GM23248 (cell line): ENCODE measurements around the gene OGFRL1.

Experiments used
- EZH2 ChIP-seq: fragments of 200-600 bp; sonication (generic); IDR thresholded peaks from 2 replicates; pipeline ENCODE4 v1.6.1; 2018; ENCODE audit warnings: antibody characterized with exemption, mild to moderate bottlenecking; ENCODE audit not compliant: insufficient read depth, poor library complexity, severe bottlenecking
- EZH2phosphoT487 ChIP-seq: fragments of 200-600 bp; sonication (generic); IDR thresholded peaks from 2 replicates; pipeline ENCODE4 v1.6.1; 2018; ENCODE audit warnings: antibody characterized with exemption, moderate library complexity, mild to moderate bottlenecking, low read depth; ENCODE audit not compliant: insufficient read depth

DNA sequence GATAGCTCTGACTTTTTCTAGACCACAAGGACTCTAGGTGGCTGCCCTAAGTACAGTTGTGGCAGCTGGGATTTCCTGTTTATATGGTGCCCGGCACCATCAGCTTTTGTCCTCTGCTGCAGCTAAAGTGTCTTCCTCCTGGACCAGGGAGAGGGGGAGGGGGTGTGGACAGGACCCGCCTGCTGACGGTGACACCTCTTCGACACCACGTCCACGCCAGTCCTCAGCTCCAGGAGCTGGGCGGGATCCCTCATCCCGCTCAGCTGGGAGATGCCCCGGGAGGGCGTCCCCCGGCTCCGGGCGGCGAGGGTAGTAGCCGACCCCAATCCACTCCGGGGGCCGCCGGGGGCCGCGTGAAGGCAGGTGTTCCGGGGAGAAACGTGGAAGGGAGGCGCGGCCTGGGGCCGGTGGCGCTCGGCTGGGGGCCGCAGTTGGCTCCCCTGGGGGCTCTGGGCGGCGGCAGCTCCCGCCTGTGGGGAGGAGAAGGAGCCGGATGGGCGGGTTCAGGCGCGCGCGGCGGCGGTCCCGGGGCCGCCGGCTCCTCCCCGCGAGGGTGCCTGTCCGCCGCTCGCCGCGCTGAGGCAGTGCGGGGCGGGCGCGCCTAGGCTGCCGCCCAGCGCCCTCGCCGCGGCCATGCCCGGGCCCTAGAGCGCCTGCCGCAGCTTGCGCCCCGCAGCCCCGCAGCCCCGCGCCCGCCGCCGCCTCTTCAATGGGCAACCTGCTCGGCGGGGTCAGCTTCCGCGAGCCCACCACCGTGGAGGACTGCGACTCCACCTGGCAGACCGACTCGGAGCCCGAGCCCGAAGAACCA lies at the start of gene OGFRL1:
- TF ChIP-seq EZH2 (no peak), EZH2phosphoT487 (no peak)
